ENCODE measurements around the gene CDK2. TPM values are rescaled to one million over a fixed set of nuclear protein-coding genes. Genes with fewer than 3 reads are reported as not detected.

The CDK2 gene
- total RNA-seq, 2 donors from 2014 or later: 8.8 to 12.5 TPM

- Histone ChIP-seq H3K36me3 (replicated peaks in 1 of 2; ENCODE audit: insufficient read depth in 1 of 2, low read depth in 2 of 2) (no peaks in the 10 kb centered on the region), H3K9me3 (no peaks in the 10 kb centered on the region), H3K4me1 (no peaks in the 10 kb centered on the region), H3K27ac (no peak overlapping the region), H3K4me3 (no peak overlapping the region), H3K27me3 (no peaks in the 10 kb centered on the region)
- ATAC-seq: no peak
- 90 to 100% methylated on average over 4 of the region's 5 CpGs for WGBS, 2 donors
- intact Hi-C loops (cut with DNase I): no loop called here
- no peak for TF ChIP-seq CTCF (IDR thresholded peaks at IDR 0.05)
- TF ChIP-seq POLR2A (IDR thresholded peaks at IDR 0.05): no peak
- DNase-seq: no peak
Observed at GRCh38 chr12:56013482-56013881, 46.9 kb downstream of the CDK2 start.

GRCh38 chr12:56014205-56014604 lies 47.6 kb downstream of the CDK2 start:
- Histone ChIP-seq H3K27ac (no peak overlapping the region), H3K27me3 (no peaks in the 10 kb centered on the region), H3K9me3 (no peaks in the 10 kb centered on the region), H3K4me1 (no peaks in the 10 kb centered on the region), H3K36me3 (replicated peaks in 1 of 2; ENCODE audit: insufficient read depth in 1 of 2, low read depth in 2 of 2) (no peaks in the 10 kb centered on the region), H3K4me3 (no peak overlapping the region)
- intact Hi-C loops (cut with DNase I): no loop called here
- no peak for ATAC-seq
- WGBS, 2 donors: 40 to 60% methylated on average over 2 of the region's 2 CpGs
- TF ChIP-seq POLR2A (IDR thresholded peaks at IDR 0.05): no peak
- no peak for TF ChIP-seq CTCF (IDR thresholded peaks at IDR 0.05)
- no peak for DNase-seq

- Histone ChIP-seq H3K36me3 (replicated peaks in 1 of 2; ENCODE audit: insufficient read depth in 1 of 2, low read depth in 2 of 2) (no peaks in the 10 kb centered on the region), H3K27ac (no peak overlapping the region), H3K27me3 (no peaks in the 10 kb centered on the region), H3K9me3 (no peaks in the 10 kb centered on the region), H3K4me1 (no peaks in the 10 kb centered on the region), H3K4me3 (no peak overlapping the region)
- 69 to 87% methylated on average over 4 of the region's 4 CpGs for WGBS, 2 donors
- no peak for DNase-seq
- no peak for ATAC-seq
- intact Hi-C loops (cut with DNase I): no loop called here
- no peak for TF ChIP-seq POLR2A (IDR thresholded peaks at IDR 0.05)
- TF ChIP-seq CTCF (IDR thresholded peaks at IDR 0.05): no peak
Observed at GRCh38 chr12:56017181-56017580, 50.6 kb downstream of the CDK2 start.

- no peak overlapping the region for H3K4me3 ChIP-seq
- TF ChIP-seq CTCF (IDR thresholded peaks at IDR 0.05) (no peak), POLR2A (IDR thresholded peaks at IDR 0.05) (no peak)
- H3K27ac ChIP-seq: no peak overlapping the region
- no peaks in the 10 kb centered on the region for H3K9me3 ChIP-seq
- H3K4me1 ChIP-seq: no peaks in the 10 kb centered on the region
- no peaks in the 10 kb centered on the region for H3K27me3 ChIP-seq
- intact Hi-C loops (cut with DNase I): no loop called here
- WGBS, 2 donors: 92 to 93% methylated on average over 1 of the region's 1 CpG
- ATAC-seq: no peak
- H3K36me3 ChIP-seq (replicated peaks in 1 of 2; ENCODE audit: insufficient read depth in 1 of 2, low read depth in 2 of 2): no peaks in the 10 kb centered on the region
- DNase-seq: no peak
Observed at GRCh38 chr12:56018356-56018755, 51.7 kb downstream of the CDK2 start.

- Histone ChIP-seq H3K36me3 (replicated peaks in 1 of 2; ENCODE audit: insufficient read depth in 1 of 2, low read depth in 2 of 2) (no peaks in the 10 kb centered on the region), H3K9me3 (no peaks in the 10 kb centered on the region), H3K27ac (peak within 1 kb of the TSS in 1 of 4 donors; percentile 25), H3K4me3 (no peak within 1 kb of the TSS), H3K27me3 (no peaks in the 10 kb centered on the region), H3K4me1 (no peaks in the 10 kb centered on the region)
- ATAC-seq (no peak), DNase-seq (peak in 3 of 4 donors; percentile 26 to 46 (median 27))
- intact Hi-C loops (cut with DNase I): no loop called here
- TF ChIP-seq POLR2A (IDR thresholded peaks at IDR 0.05) (no peak), CTCF (IDR thresholded peaks at IDR 0.05) (no peak)
- WGBS, 2 donors: 46 to 62% methylated on average over 8 to 10 of the region's 10 CpGs
Observed at GRCh38 chr12:56020423-56021184, 54.0 kb downstream of the CDK2 start, which contains the start of gene IKZF4. Gene IKZF4, plus strand, starts transcription at chr12:56021043. Its CDS starts 451 bp downstream, at chr12:56021494.
